HG02884 (cell line): ENCODE results near the gene TOP3B.

ENCODE experiments used
- ATAC-seq: cut with Tn5 transposase; IDR thresholded peaks from one replicate; pipeline ENCODE4 v1.9.1; 2021; ENCODE audit warnings: mild to moderate bottlenecking, moderate library complexity; ENCODE audit not compliant: unreplicated experiment

TOP3B gene

DNA sequence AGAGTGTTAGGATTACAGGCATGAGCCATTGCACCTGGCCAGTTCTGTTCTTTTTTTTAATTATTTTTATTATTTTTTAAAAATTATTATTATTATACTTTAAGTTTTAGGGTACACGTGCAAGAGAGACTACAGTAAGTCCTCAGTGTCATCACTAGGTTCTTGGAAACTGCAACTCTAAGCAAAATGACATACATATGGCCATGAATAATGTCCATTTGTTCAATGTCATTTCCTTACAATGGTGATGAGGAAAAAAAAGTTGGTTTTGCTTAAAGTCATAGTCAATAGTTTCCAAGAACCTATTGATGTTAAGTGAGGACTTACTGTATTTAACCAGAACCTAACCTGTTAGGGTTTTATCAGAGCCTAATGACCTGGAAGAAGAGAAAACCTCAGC, 29.4 kb upstream of the TOP3B start:
- no peak for ATAC-seq

DNA sequence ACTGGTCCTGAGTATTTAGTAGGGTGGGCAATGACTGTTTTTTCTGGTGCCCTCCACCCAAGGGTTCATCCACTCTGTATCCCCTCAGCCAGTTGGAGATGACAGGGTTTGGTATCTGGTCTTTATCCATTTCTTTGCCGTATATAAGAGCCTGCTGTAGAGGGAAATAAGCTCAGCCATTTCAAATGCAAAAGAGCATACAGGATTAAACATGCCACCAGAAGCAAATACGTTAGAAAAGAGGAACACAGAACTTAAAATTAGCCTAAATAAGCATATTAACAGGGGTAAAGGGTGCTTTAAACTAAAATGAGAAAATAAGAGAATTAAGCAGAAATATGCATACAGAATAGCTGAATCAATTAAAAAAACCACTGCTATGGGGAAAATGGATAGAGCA, 27.8 kb upstream of the TOP3B start:
- ATAC-seq: no peak

DNA sequence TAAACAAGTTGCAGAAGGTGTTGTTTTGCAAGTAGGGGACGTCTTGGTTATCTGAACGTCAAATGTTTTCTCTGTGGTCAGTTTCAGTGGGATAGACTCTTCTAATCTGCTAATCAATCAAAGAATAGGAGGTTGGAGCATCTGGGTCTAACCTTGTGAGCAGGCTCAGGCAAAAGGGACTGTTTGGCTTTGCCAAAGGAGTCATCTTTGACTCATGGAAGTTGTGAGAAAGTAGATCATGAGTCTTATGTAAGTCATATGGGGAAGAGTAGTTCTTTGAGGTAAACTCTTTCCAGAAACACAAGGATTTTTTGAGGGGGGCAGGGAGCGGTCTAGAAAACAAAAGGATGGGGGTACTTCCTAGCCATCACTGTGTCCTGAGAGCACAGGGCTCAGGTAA, 27.1 kb upstream of the TOP3B start:
- ATAC-seq: no peak

GRCh38 chr22:22006596-22006990, 24.0 kb upstream of the TOP3B start:
- no peak for ATAC-seq

- ATAC-seq: no peak
Observed at GRCh38 chr22:22005945-22006595, 23.5 kb upstream of the TOP3B start.

GRCh38 chr22:22003233-22003632, 20.6 kb upstream of the TOP3B start:
- ATAC-seq: no peak

GRCh38 chr22:22002526-22003055, 20.0 kb upstream of the TOP3B start:
- ATAC-seq: no peak

- ATAC-seq: no peak
Observed at GRCh38 chr22:22001664-22002525, 19.3 kb upstream of the TOP3B start.

GRCh38 chr22:21998595-21999247, 16.1 kb upstream of the TOP3B start:
- ATAC-seq: no peak

DNA sequence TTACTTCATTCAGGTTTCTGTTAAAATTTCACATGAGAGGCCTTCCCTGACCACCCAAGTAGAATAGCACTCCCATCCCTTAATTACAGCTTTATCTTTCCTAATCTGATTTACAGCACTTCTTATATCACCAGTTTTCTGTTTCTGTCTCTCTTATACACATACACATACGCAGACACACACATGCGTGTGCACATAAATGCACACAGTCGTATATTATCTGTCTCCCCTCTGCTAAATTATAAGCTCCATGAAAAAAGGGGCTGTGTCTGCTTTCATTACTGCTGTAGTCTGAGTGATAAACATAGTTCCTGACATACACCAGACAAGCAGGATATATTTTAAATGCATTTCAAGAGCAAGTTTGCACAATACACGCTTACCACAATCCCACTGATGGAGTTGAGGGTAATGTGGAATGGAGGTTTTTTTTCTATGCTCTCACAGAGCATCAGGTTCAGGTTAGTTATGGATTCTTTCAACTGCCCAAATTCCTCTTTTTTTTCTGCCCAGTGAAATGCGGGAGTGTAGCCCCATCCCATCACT, 13.7 kb upstream of the TOP3B start:
- no peak for ATAC-seq

- no peak for ATAC-seq
Observed at GRCh38 chr22:21995660-21996059, 13.1 kb upstream of the TOP3B start.

GRCh38 chr22:21994881-21995444, 12.4 kb upstream of the TOP3B start:
- no peak for ATAC-seq

GRCh38 chr22:21992593-21993237, 10.1 kb upstream of the TOP3B start:
- no peak for ATAC-seq

DNA sequence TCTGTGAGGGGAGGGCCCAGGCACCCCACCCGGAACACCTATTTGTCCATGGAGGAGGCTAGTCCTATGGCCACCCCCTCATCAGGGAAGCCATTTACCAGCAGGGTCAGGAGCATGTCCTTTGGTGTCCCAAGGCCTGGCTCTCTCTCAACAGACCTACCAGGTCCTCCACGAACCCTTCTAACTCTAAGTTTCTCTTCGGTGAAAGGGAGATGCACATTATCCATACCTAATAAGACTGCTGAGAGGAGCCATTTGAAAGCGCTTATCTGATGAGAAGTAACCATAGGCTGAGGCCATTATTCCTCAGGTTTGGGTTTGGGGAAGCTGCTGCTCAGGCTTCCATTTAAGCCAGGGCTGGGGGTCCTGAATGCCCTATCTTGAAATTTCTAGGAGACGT, 9.2 kb upstream of the TOP3B start:
- ATAC-seq: no peak

- no peak for ATAC-seq
Observed at GRCh38 chr22:21991304-21991596, 8.7 kb upstream of the TOP3B start.

DNA sequence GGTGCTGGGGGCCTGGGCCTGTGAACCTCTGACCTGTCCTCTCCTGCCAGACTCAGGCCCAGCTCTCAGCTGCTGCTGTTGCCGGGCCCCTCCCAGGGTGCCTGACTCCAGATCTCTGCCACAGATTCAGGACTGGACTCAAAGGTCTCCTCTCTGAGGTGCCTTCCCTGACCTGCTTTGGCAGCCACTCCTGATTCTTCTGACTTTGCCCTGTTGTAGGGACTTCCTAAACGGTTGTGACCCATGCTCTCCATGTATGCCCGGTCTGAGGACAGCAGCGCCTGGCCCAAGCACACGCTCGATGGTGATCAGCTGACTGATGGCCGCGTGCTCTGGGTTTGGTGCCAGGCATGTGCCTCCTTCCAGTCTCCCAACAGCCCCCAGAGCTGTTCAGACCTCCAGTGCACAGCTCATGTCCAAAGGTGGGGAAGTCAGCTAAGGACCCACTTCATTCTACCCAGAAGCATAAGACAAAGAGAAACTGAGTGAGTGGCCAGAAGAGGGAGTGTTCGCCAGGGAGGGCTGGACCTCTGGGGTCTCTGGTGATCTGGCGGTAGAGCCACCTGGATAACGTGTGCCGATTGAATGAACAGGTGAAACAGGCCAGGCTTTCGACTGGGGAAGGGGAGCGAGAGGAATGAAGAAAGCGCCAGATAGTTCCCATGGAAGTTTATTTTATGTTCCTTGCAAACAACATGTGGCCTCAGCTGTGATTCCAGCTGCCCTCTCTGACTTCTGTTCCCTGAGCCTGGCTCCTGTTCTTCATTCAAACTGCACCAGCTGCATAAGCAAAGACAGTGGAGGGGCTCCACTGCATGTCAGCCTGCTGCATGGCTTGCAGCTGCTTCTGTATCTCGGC, 8.1 kb upstream of the TOP3B start:
- no peak for ATAC-seq

DNA sequence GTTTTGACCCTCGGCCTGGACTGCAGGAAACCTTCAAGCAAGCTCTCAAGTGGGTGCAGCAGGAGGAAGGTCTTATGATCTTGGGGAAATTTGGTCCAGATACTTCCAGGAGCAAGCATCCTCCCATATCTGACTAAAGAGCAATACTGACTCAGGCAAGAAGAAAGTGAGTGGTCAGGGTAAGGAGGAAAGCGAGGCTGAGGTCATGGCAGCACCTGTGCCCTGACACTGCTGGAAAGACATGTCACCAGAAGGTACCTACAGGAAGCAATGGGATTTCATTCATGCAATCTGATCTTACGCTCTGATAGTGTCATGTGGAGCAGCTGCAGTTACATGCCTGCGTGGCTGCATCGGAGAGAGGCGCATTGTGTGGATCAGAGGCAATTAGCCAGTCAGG, 6.5 kb upstream of the TOP3B start:
- no peak for ATAC-seq

DNA sequence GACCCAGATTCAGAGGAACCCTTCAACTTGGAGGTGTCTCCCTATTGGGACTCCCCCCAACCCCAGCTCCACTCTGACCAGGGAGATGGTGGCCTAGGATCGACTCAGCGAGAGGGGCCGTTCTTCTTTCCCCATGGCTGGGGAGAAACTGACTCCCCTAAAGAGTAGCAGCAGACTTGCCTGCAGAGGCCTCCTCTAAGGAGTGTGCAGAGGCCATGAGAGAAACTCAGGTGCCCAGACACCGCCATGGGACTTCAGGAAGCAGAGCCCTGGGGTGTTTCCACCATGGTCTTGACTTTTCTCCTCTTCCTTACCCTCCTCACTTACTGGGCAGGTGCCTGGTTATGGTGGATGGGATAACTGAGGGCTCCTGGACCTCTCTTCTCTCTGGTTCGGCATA, 2.6 kb upstream of the TOP3B start:
- ATAC-seq: no peak

DNA sequence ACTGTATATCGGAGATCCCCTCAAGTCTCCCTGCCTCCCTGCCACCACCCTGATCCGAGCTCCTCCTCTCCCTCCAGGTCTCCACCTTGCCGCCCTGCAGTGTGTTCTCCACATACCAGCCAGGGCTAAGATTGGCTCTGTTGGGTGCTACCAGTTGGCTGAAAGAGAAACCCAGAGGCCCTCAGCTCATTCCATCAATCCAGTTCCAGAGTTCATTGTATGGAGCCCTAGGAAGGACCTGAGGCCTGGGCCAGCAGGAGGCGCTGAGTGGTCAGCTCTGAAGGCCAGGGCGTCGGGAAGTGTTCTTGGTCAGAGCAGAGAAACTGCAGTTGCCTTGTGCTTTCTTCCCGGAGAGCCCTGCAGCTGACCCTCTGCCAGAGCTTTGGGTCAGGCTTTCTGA, 2.2 kb upstream of the TOP3B start:
- ATAC-seq: no peak

- no peak for ATAC-seq
Observed at GRCh38 chr22:21981874-21982273, 713 bp downstream of the TOP3B start.
